H9 (cell line): Measurements from ENCODE around the gene RAB6A. TPM values are rescaled to one million over a fixed set of nuclear protein-coding genes. Genes with fewer than 3 reads are reported as not detected.

Experiments used
- DNase-seq: peaks from one replicate; pipeline ENCODE4 v3.0.0-alpha.2; 2017
- H2AFZ ChIP-seq: one replicate; pipeline ENCODE4 v1.6.1; 2013; ENCODE audit warnings: mild to moderate bottlenecking, low read length, control low read depth, moderate library complexity
- H2AK5ac ChIP-seq: 2 replicates; pipeline ENCODE4 v1.6.1; 2013; ENCODE audit warnings: low read length, control low read depth, mixed read lengths; ENCODE audit not compliant: insufficient read length
- H2BK120ac ChIP-seq: one replicate; pipeline ENCODE4 v1.6.1; 2013; ENCODE audit warnings: low read depth, mild to moderate bottlenecking, low read length, control low read depth, inconsistent platforms; ENCODE audit not compliant: poor library complexity, severe bottlenecking
- H2BK12ac ChIP-seq: 2 replicates; pipeline ENCODE4 v1.6.1; 2013; ENCODE audit warnings: low read length, control low read depth, mixed read lengths, low read depth; ENCODE audit not compliant: insufficient read length
- H2BK15ac ChIP-seq: 2 replicates; pipeline ENCODE4 v1.6.1; 2013; ENCODE audit warnings: low read depth, low read length, control low read depth
- H2BK20ac ChIP-seq: one replicate; pipeline ENCODE4 v1.6.1; 2013; ENCODE audit warnings: low read depth, mild to moderate bottlenecking, low read length, control low read depth, inconsistent platforms; ENCODE audit not compliant: poor library complexity, severe bottlenecking
- H2BK5ac ChIP-seq: 2 replicates; pipeline ENCODE4 v1.6.1; 2013; ENCODE audit warnings: low read length, control low read depth, mixed read lengths; ENCODE audit not compliant: insufficient read length
- H3K14ac ChIP-seq: 2 replicates; pipeline ENCODE4 v1.6.1; 2013; ENCODE audit warnings: low read length, control low read depth; ENCODE audit not compliant: insufficient read depth
- H3K18ac ChIP-seq: 2 replicates; pipeline ENCODE4 v1.6.1; 2013; ENCODE audit warnings: low read depth, mild to moderate bottlenecking, mixed read lengths, low read length, control low read depth; ENCODE audit not compliant: insufficient read length
- H3K23ac ChIP-seq: 2 replicates; pipeline ENCODE4 v1.6.1; 2013; ENCODE audit warnings: low read length, control low read depth, mixed read lengths, low read depth; ENCODE audit not compliant: insufficient read length
- H3K23me2 ChIP-seq: 2 replicates; pipeline ENCODE4 v1.6.1; 2013; ENCODE audit warnings: low read depth, mild to moderate bottlenecking, mixed read lengths, low read length, control low read depth; ENCODE audit not compliant: insufficient read length, poor library complexity, severe bottlenecking
- H3K27ac ChIP-seq: 2 replicates; pipeline ENCODE4 v1.5.1; 2013; ENCODE audit warnings: low read length, control low read depth, mixed read lengths, low read depth; ENCODE audit not compliant: insufficient read length
- H3K27me3 ChIP-seq: 2 replicates; pipeline ENCODE4 v1.6.1; 2013; ENCODE audit warnings: low read length, control low read depth, inconsistent platforms; ENCODE audit not compliant: insufficient read depth
- H3K4ac ChIP-seq: 2 replicates; pipeline ENCODE4 v1.6.1; 2013; ENCODE audit warnings: low read depth, mild to moderate bottlenecking, control low read depth, inconsistent platforms, low read length, moderate library complexity
- H3K4me1 ChIP-seq: 2 replicates; pipeline ENCODE4 v1.6.1; 2013; ENCODE audit warnings: low read length, control low read depth, inconsistent platforms; ENCODE audit not compliant: insufficient read depth
- H3K4me2 ChIP-seq: 2 replicates; pipeline ENCODE4 v1.6.1; 2013; ENCODE audit warnings: low read length, control low read depth, mixed read lengths; ENCODE audit not compliant: insufficient read length, insufficient read depth
- H3K56ac ChIP-seq: 2 replicates; pipeline ENCODE4 v1.6.1; 2013; ENCODE audit warnings: low read depth, mild to moderate bottlenecking, mixed read lengths, low read length, control low read depth; ENCODE audit not compliant: insufficient read length
- H3K79me1 ChIP-seq: 2 replicates; pipeline ENCODE4 v1.6.1; 2013; ENCODE audit warnings: low read depth, mild to moderate bottlenecking, moderate library complexity, low read length, control low read depth, inconsistent platforms; ENCODE audit not compliant: insufficient read depth, poor library complexity, severe bottlenecking
- H3K79me2 ChIP-seq: 2 replicates; pipeline ENCODE4 v1.6.1; 2013; ENCODE audit warnings: low read length, control low read depth, inconsistent platforms; ENCODE audit not compliant: insufficient read depth
- H3K9ac ChIP-seq: 2 replicates; pipeline ENCODE4 v1.6.1; 2013; ENCODE audit warnings: low read length, control low read depth, mixed read lengths; ENCODE audit not compliant: insufficient read length; ENCODE audit errors: extremely low read depth
- H3K9me3 ChIP-seq: one replicate; pipeline ENCODE4 v1.6.1; 2013; ENCODE audit warnings: low read depth, low read length, inconsistent platforms; ENCODE audit not compliant: control insufficient read depth
- H3T11ph ChIP-seq: one replicate; pipeline ENCODE4 v1.6.1; 2013; ENCODE audit warnings: mild to moderate bottlenecking, low read length, control low read depth, inconsistent platforms
- H4K20me1 ChIP-seq: one replicate; pipeline ENCODE4 v1.6.1; 2013; ENCODE audit not compliant: control insufficient read depth, insufficient read length, insufficient read depth
- H4K5ac ChIP-seq: 2 replicates; pipeline ENCODE4 v1.6.1; 2013; ENCODE audit warnings: low read depth, mild to moderate bottlenecking, mixed read lengths, low read length, control low read depth; ENCODE audit not compliant: insufficient read length
- H4K8ac ChIP-seq: replicated peaks from 2 replicates; pipeline ENCODE4 v1.6.1; 2013; ENCODE audit warnings: low read length, control low read depth, mixed read lengths, low read depth; ENCODE audit not compliant: insufficient read length
- H4K91ac ChIP-seq: 2 replicates; pipeline ENCODE4 v1.6.1; 2013; ENCODE audit warnings: low read depth, mild to moderate bottlenecking, moderate library complexity, mixed read lengths, low read length, control low read depth; ENCODE audit not compliant: insufficient read length
- H3K27ac Mint-ChIP-seq, 3 experiments: 2 replicates in 2 of 3; 3 replicates in 1 of 3; pipeline ENCODE4 v1.8.0; 2020 to 2021; ENCODE audit warnings: mixed read lengths in 3 of 3, mild to moderate bottlenecking in 1 of 3, moderate library complexity in 1 of 3
- H3K27me3 Mint-ChIP-seq: 2 replicates; pipeline ENCODE4 v1.8.0; 2021; ENCODE audit warnings: low read depth, mild to moderate bottlenecking, moderate library complexity, mixed read lengths
- H3K36me3 Mint-ChIP-seq, 3 experiments: 2 replicates in 2 of 3; 3 replicates in 1 of 3; pipeline ENCODE4 v1.8.0; 2020 to 2021; ENCODE audit warnings: low read depth in 3 of 3, mixed read lengths in 3 of 3; ENCODE audit not compliant: insufficient read depth in 1 of 3
- H3K4me1 Mint-ChIP-seq, 2 experiments: 2 replicates each; pipeline ENCODE4 v1.8.0; 2020; ENCODE audit warnings: mixed read lengths in 2 of 2
- H3K4me3 Mint-ChIP-seq, 2 experiments: 2 replicates in 1 of 2; 3 replicates in 1 of 2; pipeline ENCODE4 v1.8.0; 2020 to 2021; ENCODE audit warnings: mild to moderate bottlenecking in 2 of 2, mixed read lengths in 2 of 2, moderate library complexity in 1 of 2
- H3K9me3 Mint-ChIP-seq, 2 experiments: 2 replicates in 1 of 2; 3 replicates in 1 of 2; pipeline ENCODE4 v1.8.0; 2020; ENCODE audit warnings: mild to moderate bottlenecking in 2 of 2, mixed read lengths in 2 of 2, moderate library complexity in 1 of 2
- CTCF ChIP-seq: fragments of 200-600 bp; sonication (generic); conservative IDR thresholded peaks from 3 replicates; pipeline ENCODE4 v1.8.0; 2021; ENCODE audit warnings: antibody characterized with exemption, mild to moderate bottlenecking
- WGBS: extraction: QIAGEN DNeasy Blood & Tissue Kit; methylation state at CpG from one replicate; pipeline ENCODE4 v1.1.7; 2013; ENCODE audit warnings: missing lambda C conversion rate, low lambda C conversion rate, mixed read lengths; ENCODE audit not compliant: insufficient read length; ENCODE audit errors: extremely low coverage; 5-methylcytosine and 5-hydroxymethylcytosine counted together
- total RNA-seq: library from RNA; stranded (reverse); gene quantifications from 2 replicates; pipeline ENCODE4 v1.2.1, GENCODE V29; 2021

The RAB6A gene
- total RNA-seq, 1 experiment from 2014 or later, result 72.8 TPM

GRCh38 chr11:73650400-73650799 lies 110.5 kb downstream of the RAB6A start:
- Histone ChIP-seq H2AFZ (no peak overlapping the region), H3K79me2 (no peaks in the 10 kb centered on the region), H3K23me2 (peaks cover 18% of the 10 kb centered on the region), H2BK12ac (no peak overlapping the region), H3K27me3 (no peaks in the 10 kb centered on the region), H2BK120ac (no peak overlapping the region), H2BK5ac (no peak overlapping the region), H2AK5ac (no peak overlapping the region), H3K27ac (no peak overlapping the region), H3K9ac (no peak overlapping the region), H4K91ac (no peak overlapping the region), H3K4me2 (no peak overlapping the region), H4K8ac (no peak overlapping the region), H3K18ac (no peak overlapping the region), H3K4ac (no peak overlapping the region), H3K4me1 (peaks cover 7% of the 10 kb centered on the region; the same call in 1 of the 2 replicates), H2BK20ac (no peak overlapping the region), H4K5ac (no peak overlapping the region), H2BK15ac (no peak overlapping the region), H3K23ac (no peak overlapping the region), H3K9me3 (no peaks in the 10 kb centered on the region), H3T11ph (no peak overlapping the region), H3K79me1 (no peaks in the 10 kb centered on the region), H4K20me1 (no peaks in the 10 kb centered on the region), H3K14ac (no peak overlapping the region), H3K56ac (no peak overlapping the region)
- DNase-seq, result no peak
- H3K27me3 Mint-ChIP-seq, result peaks cover 5% of the 10 kb centered on the region
- no CpG with 5 or more reads among the region's 14 CpGs for WGBS
- H3K9me3 Mint-ChIP-seq, result no peaks in the 10 kb centered on the region
- no peak for TF ChIP-seq CTCF
- H3K4me3 Mint-ChIP-seq, result no peak overlapping the region
- peaks cover 51 to 59% of the 10 kb centered on the region in 2 experiments for H3K4me1 Mint-ChIP-seq
- H3K36me3 Mint-ChIP-seq, result peaks cover 0 to 17% (median 13%) of the 10 kb centered on the region in 3 experiments; a peak in 4 of 7 replicates
- no peak overlapping the region for H3K27ac Mint-ChIP-seq
